Stimulated activated CD4-positive, alpha-beta T cell treated with anti-CD3 and anti-CD28 coated beads, Interleukin-12 subunit alpha, Interleukin-12 subunit beta, amount 100 ng/mL, for 24 hours (primary cell): Measurements from ENCODE around the gene SPACA5.
"Not testable (repeated sequence)": the region's sequence is repeated elsewhere in the genome, so short reads cannot be mapped to it uniquely, and the experiment has no call there.

Experiments used
- DNase-seq, 2 experiments: peaks; one replicate each; pipeline ENCODE4 v3.0.0-alpha.2; 2020; ENCODE audit warnings: low read depth in 2 of 2

The SPACA5 gene

GRCh38 chrX:48006688-48007087, at the start of gene SPACA5:
SPACA5 (plus strand) TSS chrX:48006988; CDS start chrX:48007803, 815 bp downstream.
- DNase-seq = not testable (repeated sequence)

GRCh38 chrX:47958206-47958605, 48.6 kb upstream of the SPACA5 start:
- DNase-seq = not testable (repeated sequence)

GRCh38 chrX:47958761-47959342, 47.9 kb upstream of the SPACA5 start:
- no peak for DNase-seq

- no peak for DNase-seq
Measured at GRCh38 chrX:47960406-47960805, 46.4 kb upstream of the SPACA5 start.

- DNase-seq = not testable (repeated sequence)
Measured at GRCh38 chrX:47961830-47962229, 45.0 kb upstream of the SPACA5 start.

GRCh38 chrX:47965526-47965925, 41.3 kb upstream of the SPACA5 start:
- not testable (repeated sequence) for DNase-seq

- DNase-seq = no peak
Measured at GRCh38 chrX:47973235-47973634, 33.6 kb upstream of the SPACA5 start.

GRCh38 chrX:47976254-47977151, 30.3 kb upstream of the SPACA5 start:
- DNase-seq = no peak

GRCh38 chrX:47991263-47992094, 15.3 kb upstream of the SPACA5 start:
- DNase-seq = no peak

GRCh38 chrX:47992095-47992380, 14.8 kb upstream of the SPACA5 start:
- no peak for DNase-seq

- DNase-seq = no peak
Measured at GRCh38 chrX:47992669-47993068, 14.1 kb upstream of the SPACA5 start.

- DNase-seq = no peak
Measured at GRCh38 chrX:48001260-48001659, 5.5 kb upstream of the SPACA5 start.

- no peak for DNase-seq
Measured at GRCh38 chrX:48002319-48002718, 4.5 kb upstream of the SPACA5 start.

- no peak for DNase-seq
Measured at GRCh38 chrX:48002929-48003328, 3.9 kb upstream of the SPACA5 start.

GRCh38 chrX:48003367-48003757, 3.4 kb upstream of the SPACA5 start:
- no peak for DNase-seq

GRCh38 chrX:48003758-48004457, 2.9 kb upstream of the SPACA5 start, which contains the start of gene ZNF182:
ZNF182 (minus strand) TSS chrX:48003989; CDS start chrX:48002609, 1,380 bp downstream.
- DNase-seq = peak; percentile 72 to 86

- not testable (repeated sequence) for DNase-seq
Measured at GRCh38 chrX:48009445-48009960, 2.7 kb downstream of the SPACA5 start.

- not testable (repeated sequence) for DNase-seq
Measured at GRCh38 chrX:48016583-48017310, 10.0 kb downstream of the SPACA5 start.

- not testable (repeated sequence) for DNase-seq
Measured at GRCh38 chrX:48019892-48020291, 13.1 kb downstream of the SPACA5 start.

GRCh38 chrX:48020472-48020871, 13.7 kb downstream of the SPACA5 start:
- not testable (repeated sequence) for DNase-seq
